DND-41 (cell line): ENCODE results near the gene SMARCA2.

Experiments
- ATAC-seq: fragments of 200-7000 bp; cut with Tn5 transposase; 3 replicates; pipeline ENCODE4 v1.9.1; 2021; ENCODE audit warnings: low read depth; ENCODE audit not compliant: insufficient read depth
- DNase-seq: peaks from one replicate; pipeline ENCODE4 v3.0.0-alpha.2; 2020
- H2AFZ ChIP-seq: 2 replicates; pipeline ENCODE4 v1.6.0; 2012; ENCODE audit warnings: low read depth, low read length
- H3K27ac ChIP-seq: 2 replicates; pipeline ENCODE4 v1.5.1; 2012; ENCODE audit warnings: low read length, inconsistent platforms
- H3K27me3 ChIP-seq: fragments of 200-600 bp; sonication (generic); 2 replicates; pipeline ENCODE4 v1.6.0; 2012; ENCODE audit warnings: low read length, mild to moderate bottlenecking, inconsistent platforms; ENCODE audit not compliant: insufficient read depth, poor library complexity
- H3K36me3 ChIP-seq: 2 replicates; pipeline ENCODE4 v1.5.1; 2012; ENCODE audit warnings: low read length, inconsistent platforms; ENCODE audit not compliant: insufficient read depth
- H3K4me1 ChIP-seq: 2 replicates; pipeline ENCODE4 v1.5.1; 2012; ENCODE audit warnings: mild to moderate bottlenecking, low read length; ENCODE audit not compliant: insufficient read depth
- H3K4me2 ChIP-seq: 2 replicates; pipeline ENCODE4 v1.6.0; 2012; ENCODE audit warnings: mild to moderate bottlenecking, moderate library complexity, low read length, inconsistent platforms; ENCODE audit not compliant: insufficient read depth
- H3K4me3 ChIP-seq, 2 experiments: fragments of 200-600 bp in 1 of 2; shearing (Covaris generic) in 1 of 2; 2 replicates each; pipeline ENCODE4 v1.5.1; 2012 to 2016; ENCODE audit warnings: inconsistent platforms in 2 of 2, low read length in 2 of 2, mild to moderate bottlenecking in 2 of 2, low read depth in 1 of 2, moderate library complexity in 1 of 2
- H3K79me2 ChIP-seq: 2 replicates; pipeline ENCODE4 v1.6.0; 2012; ENCODE audit warnings: low read length, inconsistent platforms; ENCODE audit not compliant: insufficient read depth
- H3K9ac ChIP-seq: 2 replicates; pipeline ENCODE4 v1.6.0; 2012; ENCODE audit warnings: low read depth, mild to moderate bottlenecking, inconsistent platforms, low read length, moderate library complexity
- H3K9me3 ChIP-seq: 2 replicates; pipeline ENCODE4 v1.5.1; 2012; ENCODE audit warnings: low read length, moderate library complexity, mild to moderate bottlenecking, inconsistent platforms; ENCODE audit not compliant: insufficient read depth, severe bottlenecking
- H4K20me1 ChIP-seq: 2 replicates; pipeline ENCODE4 v1.6.0; 2012; ENCODE audit warnings: low read length; ENCODE audit not compliant: insufficient read depth
- EZH2 ChIP-seq: IDR thresholded peaks from 3 replicates; pipeline ENCODE4 v1.6.1; 2012; ENCODE audit warnings: borderline replicate concordance, low read depth, mild to moderate bottlenecking, moderate library complexity, low read length, inconsistent platforms; ENCODE audit not compliant: severe bottlenecking
- TF ChIP-seq, protein P1 (sequence below): IDR thresholded peaks from 2 replicates; pipeline ENCODE4 v1.5.1; 2012; ENCODE audit warnings: borderline replicate concordance, low read length, moderate library complexity, mild to moderate bottlenecking; ENCODE audit not compliant: poor library complexity, severe bottlenecking; ENCODE audit errors: extremely low read depth

The SMARCA2 gene

GRCh38 chr9:2065704-2066103 is 50.6 kb downstream of the SMARCA2 start:
- ATAC-seq: no peak

DNA sequence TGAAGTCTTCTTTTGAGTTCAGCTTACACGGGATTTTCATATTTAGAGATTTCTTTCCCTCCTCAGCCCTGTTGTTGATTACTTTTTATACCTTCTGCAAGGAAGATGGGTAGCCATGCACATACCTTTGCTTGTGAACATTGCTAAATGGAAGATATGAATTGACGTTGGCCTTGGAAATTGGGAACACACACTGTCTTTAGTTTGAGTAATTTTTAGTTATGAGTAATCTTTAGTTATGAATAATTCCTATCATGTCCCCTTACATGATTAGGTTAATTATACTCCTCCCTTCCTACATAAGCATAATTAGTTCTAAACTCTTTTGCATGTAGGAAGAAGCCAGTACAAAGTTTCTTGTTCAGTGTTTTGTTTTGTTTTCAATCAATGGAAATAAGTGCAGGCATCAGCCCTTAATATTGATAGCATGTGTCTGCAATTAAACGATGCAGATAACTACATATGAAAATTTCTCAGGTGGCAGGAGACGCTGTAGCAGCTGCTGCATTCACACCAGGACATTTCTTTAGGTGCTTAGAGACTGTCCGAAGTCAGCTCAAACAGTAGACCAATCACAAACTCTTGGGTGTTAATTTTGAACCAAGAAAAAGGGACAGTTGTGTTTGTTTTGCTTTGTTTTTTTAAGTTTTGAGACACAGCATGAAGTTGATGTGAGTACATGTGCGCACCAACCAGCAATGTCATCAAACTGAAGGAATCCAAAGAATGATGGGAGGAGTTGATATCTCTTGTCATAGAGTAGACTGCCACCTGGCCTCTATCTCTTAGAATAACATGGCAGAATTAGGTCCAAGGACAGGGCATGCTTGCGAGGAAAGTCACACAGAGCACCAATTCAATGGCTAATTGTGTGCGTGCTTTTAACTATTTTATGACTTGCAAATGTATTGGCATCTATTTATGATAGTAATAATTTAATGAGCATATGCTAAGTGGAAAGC is 51.4 kb downstream of the SMARCA2 start:
- Histone ChIP-seq H3K36me3 (peaks cover 38% of the 10 kb centered on the region), H3K4me1 (no peaks in the 10 kb centered on the region), H3K4me2 (no peak overlapping the region), H2AFZ (no peak overlapping the region), H3K9ac (no peak overlapping the region), H3K4me3 (no peak overlapping the region), H3K27me3 (no peaks in the 10 kb centered on the region), H3K79me2 (no peaks in the 10 kb centered on the region), H3K27ac (no peak overlapping the region), H3K9me3 (no peaks in the 10 kb centered on the region), H4K20me1 (no peaks in the 10 kb centered on the region)
- DNase-seq: no peak
- TF ChIP-seq, protein P1, sequence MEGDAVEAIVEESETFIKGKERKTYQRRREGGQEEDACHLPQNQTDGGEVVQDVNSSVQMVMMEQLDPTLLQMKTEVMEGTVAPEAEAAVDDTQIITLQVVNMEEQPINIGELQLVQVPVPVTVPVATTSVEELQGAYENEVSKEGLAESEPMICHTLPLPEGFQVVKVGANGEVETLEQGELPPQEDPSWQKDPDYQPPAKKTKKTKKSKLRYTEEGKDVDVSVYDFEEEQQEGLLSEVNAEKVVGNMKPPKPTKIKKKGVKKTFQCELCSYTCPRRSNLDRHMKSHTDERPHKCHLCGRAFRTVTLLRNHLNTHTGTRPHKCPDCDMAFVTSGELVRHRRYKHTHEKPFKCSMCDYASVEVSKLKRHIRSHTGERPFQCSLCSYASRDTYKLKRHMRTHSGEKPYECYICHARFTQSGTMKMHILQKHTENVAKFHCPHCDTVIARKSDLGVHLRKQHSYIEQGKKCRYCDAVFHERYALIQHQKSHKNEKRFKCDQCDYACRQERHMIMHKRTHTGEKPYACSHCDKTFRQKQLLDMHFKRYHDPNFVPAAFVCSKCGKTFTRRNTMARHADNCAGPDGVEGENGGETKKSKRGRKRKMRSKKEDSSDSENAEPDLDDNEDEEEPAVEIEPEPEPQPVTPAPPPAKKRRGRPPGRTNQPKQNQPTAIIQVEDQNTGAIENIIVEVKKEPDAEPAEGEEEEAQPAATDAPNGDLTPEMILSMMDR: peak; percentile 19
- no peak for TF ChIP-seq EZH2
- peak; percentile 47; the same call in 1 of the 3 replicates for ATAC-seq

More at GRCh38 chr9:2065704-2066103, 50.6 kb downstream of the SMARCA2 start:
- H3K36me3 ChIP-seq: peaks cover 38% of the 10 kb centered on the region
- no peak overlapping the region for H3K9ac ChIP-seq
- no peaks in the 10 kb centered on the region for H3K4me1 ChIP-seq
- no peak for DNase-seq
- H3K27ac ChIP-seq: no peak overlapping the region
- H3K9me3 ChIP-seq: no peaks in the 10 kb centered on the region
- no peaks in the 10 kb centered on the region for H3K27me3 ChIP-seq
- H3K79me2 ChIP-seq: no peaks in the 10 kb centered on the region
- H4K20me1 ChIP-seq: no peaks in the 10 kb centered on the region
- no peak overlapping the region for H2AFZ ChIP-seq
- no peak overlapping the region for H3K4me2 ChIP-seq
- H3K4me3 ChIP-seq: no peak overlapping the region
- no peak for TF ChIP-seq EZH2
- TF ChIP-seq, protein P1: no peak

- H3K9ac ChIP-seq: no peak overlapping the region
- H3K36me3 ChIP-seq: peaks cover 66% of the 10 kb centered on the region
- no peaks in the 10 kb centered on the region for H3K9me3 ChIP-seq
- no peaks in the 10 kb centered on the region for H4K20me1 ChIP-seq
- H3K4me2 ChIP-seq: no peak overlapping the region
- no peak overlapping the region for H3K27ac ChIP-seq
- no peak overlapping the region for H2AFZ ChIP-seq
- DNase-seq (no peak), ATAC-seq (no peak)
- no peaks in the 10 kb centered on the region for H3K27me3 ChIP-seq
- H3K4me1 ChIP-seq: no peaks in the 10 kb centered on the region
- H3K4me3 ChIP-seq: no peak overlapping the region
- no peak for TF ChIP-seq EZH2
- TF ChIP-seq, protein P1: no peak
- no peaks in the 10 kb centered on the region for H3K79me2 ChIP-seq
Observed at GRCh38 chr9:2072752-2073405, 57.7 kb downstream of the SMARCA2 start.
